ENCODE results near the gene EMB.
"Not testable (repeated sequence)": the region's sequence is repeated elsewhere in the genome, so short reads cannot be mapped to it uniquely, and the experiment has no call there.

Gene EMB

GRCh38 chr5:50365426-50366251, 75.4 kb downstream of the EMB start:
- TF ChIP-seq Cebpa-rat (IDR thresholded peaks at IDR 0.05), result no peak
- H3K4me1 ChIP-seq, result peaks cover 10% of the 10 kb centered on the region; the same call in 1 of the 2 replicates
- peaks cover 26% of the 10 kb centered on the region for H3K36me3 ChIP-seq
- no peaks in the 10 kb centered on the region for H3K27me3 ChIP-seq
- H4K20me1 ChIP-seq, result no peaks in the 10 kb centered on the region
- no peak overlapping the region for H3K4me2 ChIP-seq
- H3K9ac ChIP-seq, result no peak overlapping the region
- peaks cover 36% of the 10 kb centered on the region for H3K9me3 ChIP-seq
- H3K4me3 ChIP-seq, result no peak overlapping the region
- H3K27ac ChIP-seq, result no peak overlapping the region

GRCh38 chr5:50364535-50365309, 76.4 kb downstream of the EMB start:
- H4K20me1 ChIP-seq, H3K4me1 ChIP-seq, H3K4me3 ChIP-seq, H3K27me3 ChIP-seq, H3K4me2 ChIP-seq, H3K9ac ChIP-seq, H3K27ac ChIP-seq: not testable (repeated sequence)
- Histone ChIP-seq H3K36me3 (peaks cover 20% of the 10 kb centered on the region), H3K9me3 (peaks cover 27% of the 10 kb centered on the region)

DNA sequence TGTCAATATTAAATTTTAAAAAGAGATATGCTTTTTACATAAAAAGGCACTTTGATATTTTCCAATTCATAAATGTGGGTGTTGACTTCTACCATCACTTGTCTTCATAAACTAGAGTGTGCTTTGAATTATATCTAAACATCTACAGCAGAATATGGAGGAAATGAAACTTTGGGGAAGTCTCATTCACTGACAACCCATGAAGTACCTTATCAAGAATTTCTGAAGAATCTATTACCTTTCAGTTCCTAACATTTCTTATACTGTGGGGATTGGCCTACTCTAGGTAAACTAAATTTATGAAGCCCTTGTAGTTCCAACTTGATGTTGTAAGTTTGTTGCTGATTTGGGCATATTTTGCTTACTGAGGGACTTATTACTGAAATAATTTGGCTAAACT, 81.9 kb downstream of the EMB start:
- H3K4me2 ChIP-seq, result no peak overlapping the region
- H3K27ac ChIP-seq, result no peak overlapping the region
- no peaks in the 10 kb centered on the region for H4K20me1 ChIP-seq
- no peak overlapping the region for H3K4me3 ChIP-seq
- TF ChIP-seq Cebpa-rat (IDR thresholded peaks at IDR 0.05), result no peak
- no peak overlapping the region for H3K9ac ChIP-seq
- no peaks in the 10 kb centered on the region for H3K9me3 ChIP-seq
- no peaks in the 10 kb centered on the region for H3K4me1 ChIP-seq
- H3K36me3 ChIP-seq, result no peaks in the 10 kb centered on the region
- no peaks in the 10 kb centered on the region for H3K27me3 ChIP-seq

GRCh38 chr5:50352382-50352781, 88.7 kb downstream of the EMB start:
- no peak overlapping the region for H3K4me3 ChIP-seq
- H3K4me2 ChIP-seq, result no peak overlapping the region
- H4K20me1 ChIP-seq, result no peaks in the 10 kb centered on the region
- H3K4me1 ChIP-seq, result no peaks in the 10 kb centered on the region
- no peaks in the 10 kb centered on the region for H3K36me3 ChIP-seq
- H3K27me3 ChIP-seq, result no peaks in the 10 kb centered on the region
- TF ChIP-seq Cebpa-rat (IDR thresholded peaks at IDR 0.05), result no peak
- no peak overlapping the region for H3K9ac ChIP-seq
- H3K9me3 ChIP-seq, result no peaks in the 10 kb centered on the region
- H3K27ac ChIP-seq, result no peak overlapping the region

Data from BLaER1 (cell line).